ENCODE data around the gene ARL4D. TPM values are rescaled to one million over a fixed set of nuclear protein-coding genes. Genes with fewer than 3 reads are reported as not detected.

The ARL4D gene
- polyA plus RNA-seq, 1 donor from 2014 or later: 10.6 TPM

- Histone ChIP-seq H3K9me3 (ENCODE audit: low read length) (no peaks in the 10 kb centered on the region), H3K79me2 (replicated peaks; ENCODE audit: insufficient read depth, low read length) (no peaks in the 10 kb centered on the region), H3K27ac (ENCODE audit: low read length) (no peak overlapping the region), H3K4me3 (ENCODE audit: low read length) (no peak overlapping the region), H3K9me2 (ENCODE audit: insufficient read depth, low read length) (no peaks in the 10 kb centered on the region), H4K20me1 (ENCODE audit: insufficient read depth) (no peaks in the 10 kb centered on the region), H2AFZ (ENCODE audit: low read depth, low read length) (no peak overlapping the region), H3K9ac (ENCODE audit: low read length) (no peak overlapping the region), H3F3A (ENCODE audit: insufficient read depth, low read length, poor library complexity, severe bottlenecking) (no peaks in the 10 kb centered on the region), H3K36me3 (ENCODE audit: insufficient read depth, low read length) (no peaks in the 10 kb centered on the region), H3K27me3 (ENCODE audit: insufficient read depth, low read depth, low read length) (no peaks in the 10 kb centered on the region), H3K4me2 (ENCODE audit: low read length) (no peak overlapping the region)
- no peak for TF ChIP-seq SMC3 (conservative IDR thresholded peaks at IDR 0.05; ENCODE audit: poor library complexity)
- no peak for TF ChIP-seq EZH2 (IDR thresholded peaks at IDR 0.05; ENCODE audit: borderline replicate concordance, insufficient read depth, low read length, poor library complexity, severe bottlenecking)
- no peak for TF ChIP-seq POLR2AphosphoS5 (IDR thresholded peaks at IDR 0.05)
- no peak for TF ChIP-seq MXI1 (conservative IDR thresholded peaks at IDR 0.05; ENCODE audit: poor library complexity, severe bottlenecking)
- no peak for TF ChIP-seq RAD21 (conservative IDR thresholded peaks at IDR 0.05)
- no peak for TF ChIP-seq TAF1 (IDR thresholded peaks at IDR 0.05; ENCODE audit: low read depth)
- no peak for TF ChIP-seq REST (IDR thresholded peaks at IDR 0.05; ENCODE audit: borderline replicate concordance)
- TF ChIP-seq CTCF (IDR thresholded peaks at IDR 0.05; ENCODE audit: poor library complexity, severe bottlenecking): no peak
- TF ChIP-seq EP300 (conservative IDR thresholded peaks at IDR 0.05; ENCODE audit: poor library complexity, severe bottlenecking): no peak
Observed at GRCh38 chr17:43368740-43369506, 29.9 kb upstream of the ARL4D start.

- Histone ChIP-seq H3K9ac (ENCODE audit: low read length) (no peak overlapping the region), H3K36me3 (ENCODE audit: insufficient read depth, low read length) (no peaks in the 10 kb centered on the region), H3K4me3 (ENCODE audit: low read length) (no peak overlapping the region), H3F3A (ENCODE audit: insufficient read depth, low read length, poor library complexity, severe bottlenecking) (no peaks in the 10 kb centered on the region), H3K4me2 (ENCODE audit: low read length) (no peak overlapping the region), H4K20me1 (ENCODE audit: insufficient read depth) (no peaks in the 10 kb centered on the region), H3K79me2 (replicated peaks; ENCODE audit: insufficient read depth, low read length) (no peaks in the 10 kb centered on the region), H3K9me3 (ENCODE audit: low read length) (no peaks in the 10 kb centered on the region), H3K27me3 (ENCODE audit: insufficient read depth, low read depth, low read length) (no peaks in the 10 kb centered on the region), H2AFZ (ENCODE audit: low read depth, low read length) (no peak overlapping the region), H3K9me2 (ENCODE audit: insufficient read depth, low read length) (no peaks in the 10 kb centered on the region), H3K27ac (ENCODE audit: low read length) (no peak overlapping the region)
- TF ChIP-seq MXI1 (conservative IDR thresholded peaks at IDR 0.05; ENCODE audit: poor library complexity, severe bottlenecking): no peak
- no peak for TF ChIP-seq EP300 (conservative IDR thresholded peaks at IDR 0.05; ENCODE audit: poor library complexity, severe bottlenecking)
- TF ChIP-seq REST (IDR thresholded peaks at IDR 0.05; ENCODE audit: borderline replicate concordance): no peak
- TF ChIP-seq POLR2AphosphoS5 (IDR thresholded peaks at IDR 0.05): no peak
- no peak for TF ChIP-seq SMC3 (conservative IDR thresholded peaks at IDR 0.05; ENCODE audit: poor library complexity)
- no peak for TF ChIP-seq RAD21 (conservative IDR thresholded peaks at IDR 0.05)
- TF ChIP-seq EZH2 (IDR thresholded peaks at IDR 0.05; ENCODE audit: borderline replicate concordance, insufficient read depth, low read length, poor library complexity, severe bottlenecking): no peak
- no peak for TF ChIP-seq CTCF (IDR thresholded peaks at IDR 0.05; ENCODE audit: poor library complexity, severe bottlenecking)
- TF ChIP-seq TAF1 (IDR thresholded peaks at IDR 0.05; ENCODE audit: low read depth): no peak
Observed at GRCh38 chr17:43369986-43370385, 28.8 kb upstream of the ARL4D start.
